Measurements from ENCODE around the gene ENGASE.

The ENGASE gene

DNA sequence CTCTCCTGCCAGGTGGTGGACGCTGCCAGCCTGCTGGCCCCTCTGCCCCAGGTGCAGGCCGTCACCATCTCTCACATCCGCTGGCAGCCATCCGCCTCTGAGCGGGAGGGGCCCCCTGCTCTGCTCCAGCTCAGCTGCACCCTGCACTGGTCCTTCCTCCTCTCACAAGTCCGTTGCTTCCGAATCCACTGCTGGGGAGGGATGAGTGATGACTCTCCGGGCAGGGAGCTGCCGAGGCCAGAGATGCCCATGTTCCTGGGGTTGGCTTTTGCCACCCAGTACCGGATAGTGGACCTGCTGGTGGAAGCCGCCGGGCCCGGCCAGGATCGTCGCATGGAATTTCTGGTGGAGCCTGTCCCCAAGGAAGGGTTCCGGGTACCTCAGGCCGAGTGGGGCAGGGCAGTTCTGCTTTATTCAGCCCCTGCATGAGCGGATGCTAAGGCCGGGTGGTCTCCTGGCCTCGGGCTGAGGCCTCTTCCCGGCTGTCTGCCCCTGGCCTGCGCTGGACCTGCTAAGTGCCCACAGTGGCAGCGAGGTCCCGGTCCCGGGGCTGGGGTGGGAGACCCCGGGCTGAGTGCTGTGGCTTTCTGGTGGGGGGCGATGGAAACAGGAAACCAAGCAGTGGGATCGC, 11.4 kb downstream of the ENGASE start:
- Histone ChIP-seq H3K9me2 (replicated peaks; ENCODE audit: low read depth, low read length) (no peaks in the 10 kb centered on the region), H3K27me3 (ENCODE audit: insufficient read depth, low read length, poor library complexity, severe bottlenecking) (no peaks in the 10 kb centered on the region), H3K79me2 (ENCODE audit: insufficient read depth, low read length) (no peaks in the 10 kb centered on the region), H3K4me3 (ENCODE audit: low read length, poor library complexity, severe bottlenecking) (no peak overlapping the region), H3K36me3 (ENCODE audit: insufficient read depth, low read length) (no peaks in the 10 kb centered on the region), H3K9ac (ENCODE audit: low read depth, low read length, poor library complexity, severe bottlenecking) (no peak overlapping the region), H3K9me3 (ENCODE audit: insufficient read depth, low read depth, low read length) (no peaks in the 10 kb centered on the region), H3K4me1 (ENCODE audit: insufficient read depth, low read length, poor library complexity, severe bottlenecking) (no peaks in the 10 kb centered on the region), H3K4me2 (ENCODE audit: low read depth, low read length, poor library complexity, severe bottlenecking) (no peak overlapping the region), H4K20me1 (ENCODE audit: insufficient read depth, low read length, poor library complexity, severe bottlenecking) (no peaks in the 10 kb centered on the region), H2AFZ (ENCODE audit: low read length) (no peak overlapping the region), H3F3A (ENCODE audit: low read depth) (no peaks in the 10 kb centered on the region)
- TF ChIP-seq, protein P1, sequence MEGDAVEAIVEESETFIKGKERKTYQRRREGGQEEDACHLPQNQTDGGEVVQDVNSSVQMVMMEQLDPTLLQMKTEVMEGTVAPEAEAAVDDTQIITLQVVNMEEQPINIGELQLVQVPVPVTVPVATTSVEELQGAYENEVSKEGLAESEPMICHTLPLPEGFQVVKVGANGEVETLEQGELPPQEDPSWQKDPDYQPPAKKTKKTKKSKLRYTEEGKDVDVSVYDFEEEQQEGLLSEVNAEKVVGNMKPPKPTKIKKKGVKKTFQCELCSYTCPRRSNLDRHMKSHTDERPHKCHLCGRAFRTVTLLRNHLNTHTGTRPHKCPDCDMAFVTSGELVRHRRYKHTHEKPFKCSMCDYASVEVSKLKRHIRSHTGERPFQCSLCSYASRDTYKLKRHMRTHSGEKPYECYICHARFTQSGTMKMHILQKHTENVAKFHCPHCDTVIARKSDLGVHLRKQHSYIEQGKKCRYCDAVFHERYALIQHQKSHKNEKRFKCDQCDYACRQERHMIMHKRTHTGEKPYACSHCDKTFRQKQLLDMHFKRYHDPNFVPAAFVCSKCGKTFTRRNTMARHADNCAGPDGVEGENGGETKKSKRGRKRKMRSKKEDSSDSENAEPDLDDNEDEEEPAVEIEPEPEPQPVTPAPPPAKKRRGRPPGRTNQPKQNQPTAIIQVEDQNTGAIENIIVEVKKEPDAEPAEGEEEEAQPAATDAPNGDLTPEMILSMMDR (conservative IDR thresholded peaks at IDR 0.05; ENCODE audit: low read length) = no peak
- TF ChIP-seq EZH2phosphoT487 (IDR thresholded peaks at IDR 0.05; ENCODE audit: borderline replicate concordance) = no peak

DNA sequence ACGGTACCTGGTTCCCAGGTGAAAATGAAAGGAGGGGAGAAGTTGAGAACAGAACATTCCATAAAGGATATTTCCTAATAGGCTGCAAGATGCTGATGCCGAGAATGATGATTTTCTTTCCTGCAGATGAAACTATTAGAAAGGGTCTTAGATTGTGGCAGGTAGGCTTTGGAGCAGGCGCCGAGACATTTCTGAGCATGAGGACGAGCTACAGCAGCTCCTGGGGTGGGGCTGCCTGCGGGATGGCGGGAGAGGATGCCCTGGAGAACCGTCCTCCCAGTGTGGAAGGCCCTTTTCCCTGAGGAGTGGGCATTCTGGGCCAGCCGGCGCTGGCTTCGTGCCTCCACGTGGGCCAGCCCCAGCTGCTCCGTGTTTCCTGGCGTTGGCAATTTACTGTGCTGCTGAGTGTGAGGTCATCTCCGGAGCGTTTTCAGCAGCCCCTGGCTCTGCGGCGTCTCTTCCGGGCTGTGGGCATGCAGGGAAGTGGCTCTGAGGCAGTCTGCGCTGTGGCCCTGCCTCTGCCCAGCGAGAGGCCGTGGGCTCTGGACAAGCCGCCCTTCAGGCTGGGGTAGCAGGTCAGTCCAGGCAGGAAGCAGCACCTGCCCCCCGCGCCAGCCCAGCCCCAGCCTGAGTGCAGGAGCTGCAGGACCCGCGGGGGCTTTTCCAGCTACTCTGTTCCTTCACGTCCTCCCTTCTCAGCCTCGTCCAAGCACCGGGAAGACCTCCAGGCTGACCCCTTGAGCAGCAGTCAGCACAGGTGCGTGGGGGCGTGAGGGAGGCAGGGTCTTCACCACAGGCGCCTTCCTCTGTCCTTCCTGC, 12.2 kb downstream of the ENGASE start:
- no peak for TF ChIP-seq EZH2phosphoT487 (IDR thresholded peaks at IDR 0.05; ENCODE audit: borderline replicate concordance)
- TF ChIP-seq, protein P1 (conservative IDR thresholded peaks at IDR 0.05; ENCODE audit: low read length) = no peak
- H3K79me2 ChIP-seq (ENCODE audit: insufficient read depth, low read length) = no peaks in the 10 kb centered on the region
- H3K9ac ChIP-seq (ENCODE audit: low read depth, low read length, poor library complexity, severe bottlenecking) = no peak overlapping the region
- H3F3A ChIP-seq (ENCODE audit: low read depth) = no peaks in the 10 kb centered on the region
- no peaks in the 10 kb centered on the region for H3K27me3 ChIP-seq (ENCODE audit: insufficient read depth, low read length, poor library complexity, severe bottlenecking)
- H3K4me2 ChIP-seq (ENCODE audit: low read depth, low read length, poor library complexity, severe bottlenecking) = no peak overlapping the region
- H3K36me3 ChIP-seq (ENCODE audit: insufficient read depth, low read length) = no peaks in the 10 kb centered on the region
- H2AFZ ChIP-seq (ENCODE audit: low read length) = no peak overlapping the region
- H3K4me1 ChIP-seq (ENCODE audit: insufficient read depth, low read length, poor library complexity, severe bottlenecking) = no peaks in the 10 kb centered on the region
- no peaks in the 10 kb centered on the region for H4K20me1 ChIP-seq (ENCODE audit: insufficient read depth, low read length, poor library complexity, severe bottlenecking)
- H3K4me3 ChIP-seq (ENCODE audit: low read length, poor library complexity, severe bottlenecking) = no peak overlapping the region
- no peaks in the 10 kb centered on the region for H3K9me2 ChIP-seq (replicated peaks; ENCODE audit: low read depth, low read length)
- no peaks in the 10 kb centered on the region for H3K9me3 ChIP-seq (ENCODE audit: insufficient read depth, low read depth, low read length)

DNA sequence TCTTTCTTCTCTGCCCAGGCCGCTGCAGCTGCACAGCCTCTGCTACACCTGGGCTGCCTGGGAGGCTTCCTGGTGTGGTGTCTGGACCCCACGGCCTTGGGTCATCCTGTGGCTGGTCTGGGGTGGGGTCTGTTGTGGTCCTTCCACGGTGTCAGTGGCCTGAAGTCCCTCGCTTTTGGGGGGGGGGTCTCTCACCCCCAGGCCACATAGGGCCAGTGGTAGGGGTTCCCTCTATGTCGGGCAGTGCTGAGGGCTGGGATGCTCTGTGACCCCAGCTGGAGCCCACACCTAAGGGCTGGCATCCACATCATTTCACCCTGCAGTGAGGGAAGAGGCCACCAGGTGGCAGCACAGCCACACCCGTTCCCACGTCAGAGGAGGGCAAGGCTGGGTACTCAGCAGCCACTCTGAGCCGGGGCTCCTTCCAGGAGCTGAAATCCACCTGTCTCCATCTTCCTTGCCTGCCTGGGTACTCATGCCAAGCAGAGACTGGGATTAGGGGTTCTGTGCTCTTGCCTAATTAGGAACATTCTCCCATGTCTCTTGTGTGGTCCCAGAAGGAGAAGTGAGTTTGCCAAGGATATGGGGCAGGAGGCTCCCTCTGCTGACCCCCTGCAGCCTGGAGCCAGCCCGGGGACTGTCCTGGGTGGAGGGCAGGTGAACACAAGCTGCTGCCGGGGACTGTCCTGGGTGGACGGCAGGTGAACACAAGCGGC, 13.0 kb downstream of the ENGASE start:
- H2AFZ ChIP-seq (ENCODE audit: low read length) = no peak overlapping the region
- H3F3A ChIP-seq (ENCODE audit: low read depth) = no peaks in the 10 kb centered on the region
- H3K9ac ChIP-seq (ENCODE audit: low read depth, low read length, poor library complexity, severe bottlenecking) = no peak overlapping the region
- H3K9me2 ChIP-seq (replicated peaks; ENCODE audit: low read depth, low read length) = no peaks in the 10 kb centered on the region
- H3K79me2 ChIP-seq (ENCODE audit: insufficient read depth, low read length) = no peaks in the 10 kb centered on the region
- no peaks in the 10 kb centered on the region for H3K27me3 ChIP-seq (ENCODE audit: insufficient read depth, low read length, poor library complexity, severe bottlenecking)
- H3K4me3 ChIP-seq (ENCODE audit: low read length, poor library complexity, severe bottlenecking) = no peak overlapping the region
- no peak overlapping the region for H3K4me2 ChIP-seq (ENCODE audit: low read depth, low read length, poor library complexity, severe bottlenecking)
- no peaks in the 10 kb centered on the region for H3K9me3 ChIP-seq (ENCODE audit: insufficient read depth, low read depth, low read length)
- H3K36me3 ChIP-seq (ENCODE audit: insufficient read depth, low read length) = no peaks in the 10 kb centered on the region
- TF ChIP-seq, protein P1 (conservative IDR thresholded peaks at IDR 0.05; ENCODE audit: low read length) = peak; percentile 83
- TF ChIP-seq EZH2phosphoT487 (IDR thresholded peaks at IDR 0.05; ENCODE audit: borderline replicate concordance) = no peak
- H3K4me1 ChIP-seq (ENCODE audit: insufficient read depth, low read length, poor library complexity, severe bottlenecking) = no peaks in the 10 kb centered on the region
- no peaks in the 10 kb centered on the region for H4K20me1 ChIP-seq (ENCODE audit: insufficient read depth, low read length, poor library complexity, severe bottlenecking)
